Ovary (tissue), 3 donors: Measurements from ENCODE around the gene CA14.
"Not testable (repeated sequence)": the region's sequence is repeated elsewhere in the genome, so short reads cannot be mapped to it uniquely, and the experiment has no call there.

Source experiments
- CTCF ChIP-seq, 3 donors: fragments of 450-650 bp in 2 of 3; fragments of 200-600 bp in 1 of 3; IDR thresholded peaks; one replicate each; pipeline versions ENCODE4 v1.5.1 to v1.8.0; 2016 to 2022; ENCODE audit warnings: antibody characterized with exemption in 3 of 3, mild to moderate bottlenecking in 1 of 3
- EP300 ChIP-seq: sonication (generic); formaldehyde crosslinking; IDR thresholded peaks from one replicate; pipeline ENCODE4 v1.6.1; 2017; ENCODE audit warnings: antibody characterized with exemption
- donor health status: DM: no; HTN: no; CAD: no.

GRCh38 chr1:150228246-150228645, 29.3 kb upstream of the CA14 start:
- TF ChIP-seq CTCF (IDR thresholded peaks at IDR 0.05); EP300: not testable (repeated sequence)
